ENCODE measurements around the gene RNF144A.
"Not testable (repeated sequence)": the region's sequence is repeated elsewhere in the genome, so short reads cannot be mapped to it uniquely, and the experiment has no call there.

Gene RNF144A

GRCh38 chr2:6930923-6931647, 13.9 kb downstream of the RNF144A start:
- DNase-seq (ENCODE audit: low read depth): no peak

- no peak for DNase-seq (ENCODE audit: low read depth)
Observed at GRCh38 chr2:6931753-6932152, 14.5 kb downstream of the RNF144A start.

GRCh38 chr2:6932206-6932605, 15.0 kb downstream of the RNF144A start:
- DNase-seq (ENCODE audit: low read depth): no peak

GRCh38 chr2:6932828-6933227, 15.6 kb downstream of the RNF144A start:
- no peak for DNase-seq (ENCODE audit: low read depth)

- no peak for DNase-seq (ENCODE audit: low read depth)
Observed at GRCh38 chr2:6933911-6934310, 16.7 kb downstream of the RNF144A start.

DNA sequence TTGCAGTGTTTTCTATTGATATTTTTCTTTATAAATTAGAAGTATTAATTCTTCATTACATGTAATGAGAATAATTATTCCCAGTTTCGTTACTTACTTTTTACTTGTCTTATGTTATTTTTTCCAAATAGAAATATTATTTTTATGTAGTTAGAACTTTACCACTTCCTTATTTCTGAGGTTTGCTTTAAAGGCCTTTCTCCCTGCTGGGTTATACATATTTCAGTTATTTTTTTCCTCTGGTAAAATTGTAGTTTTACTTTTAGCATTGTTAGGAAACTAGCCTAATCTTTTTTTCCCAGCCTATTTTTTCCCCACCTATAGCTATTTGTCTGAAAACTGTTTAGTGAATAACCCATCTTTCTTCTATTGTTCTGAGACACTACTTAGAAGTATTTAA, 17.1 kb downstream of the RNF144A start:
- no peak for DNase-seq (ENCODE audit: low read depth)

DNA sequence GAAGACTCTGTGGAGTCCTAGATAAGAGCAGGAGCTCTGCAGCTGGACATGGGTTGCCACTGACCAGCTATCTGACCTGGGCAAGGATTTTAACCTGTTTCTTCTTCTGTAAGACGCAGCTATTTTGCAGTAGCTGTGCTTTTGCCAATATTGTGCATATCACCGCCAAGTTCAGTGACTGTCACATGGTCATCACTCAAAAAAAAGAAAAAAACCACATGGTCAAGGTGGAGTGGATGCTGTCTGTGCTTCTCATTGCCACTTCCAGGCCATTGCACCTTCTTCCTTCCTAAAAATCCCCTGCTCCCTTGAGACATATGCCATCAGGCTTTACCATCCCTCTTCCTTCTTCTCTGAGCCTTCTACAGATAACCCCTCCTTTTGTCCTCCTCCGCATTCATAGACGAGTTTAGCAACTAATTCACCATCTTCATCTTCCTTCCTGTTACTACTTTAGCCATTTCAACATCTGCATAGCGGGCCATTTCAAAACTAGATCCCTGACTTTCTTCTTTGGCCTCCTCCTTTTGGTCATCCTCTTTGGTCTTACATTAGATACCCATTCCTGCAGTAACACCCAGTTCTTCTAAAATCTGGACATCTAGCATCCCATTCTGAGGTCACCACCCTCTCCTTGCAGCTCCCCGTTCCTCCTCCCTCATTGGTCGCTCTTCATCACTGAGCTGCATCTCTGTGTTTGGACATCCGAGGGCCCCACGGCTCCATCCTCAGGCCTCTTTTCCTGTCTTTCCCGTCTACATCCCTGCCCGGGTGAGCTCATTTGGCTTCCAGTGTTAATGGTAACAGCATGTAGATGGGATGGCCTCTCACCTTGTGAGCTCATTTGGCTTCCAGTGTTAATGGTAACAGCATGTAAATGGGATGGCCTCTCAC, 17.8 kb downstream of the RNF144A start:
- DNase-seq (ENCODE audit: low read depth): no peak

DNA sequence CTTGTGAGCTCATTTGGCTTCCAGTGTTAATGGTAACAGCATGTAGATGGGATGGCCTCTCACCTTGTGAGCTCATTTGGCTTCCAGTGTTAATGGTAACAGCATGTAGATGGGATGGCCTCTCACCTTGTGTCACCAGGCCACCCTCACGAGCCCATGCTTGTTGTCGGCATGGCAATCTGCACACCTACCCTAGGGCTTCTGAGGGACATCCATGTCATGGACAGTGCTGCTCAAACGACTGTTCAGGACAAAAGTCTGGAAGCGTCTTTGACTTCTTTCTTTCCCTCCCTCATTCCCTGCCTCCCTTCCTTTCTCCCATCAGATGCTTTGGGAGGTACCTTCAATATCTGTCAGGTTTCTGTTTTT, 18.4 kb downstream of the RNF144A start:
- not testable (repeated sequence) for DNase-seq (ENCODE audit: low read depth)

- DNase-seq (ENCODE audit: low read depth): no peak
Observed at GRCh38 chr2:6937157-6937556, 19.9 kb downstream of the RNF144A start.

- no peak for DNase-seq (ENCODE audit: low read depth)
Observed at GRCh38 chr2:6937582-6937981, 20.4 kb downstream of the RNF144A start.

GRCh38 chr2:6939071-6939470, 21.9 kb downstream of the RNF144A start:
- DNase-seq (ENCODE audit: low read depth): no peak

DNA sequence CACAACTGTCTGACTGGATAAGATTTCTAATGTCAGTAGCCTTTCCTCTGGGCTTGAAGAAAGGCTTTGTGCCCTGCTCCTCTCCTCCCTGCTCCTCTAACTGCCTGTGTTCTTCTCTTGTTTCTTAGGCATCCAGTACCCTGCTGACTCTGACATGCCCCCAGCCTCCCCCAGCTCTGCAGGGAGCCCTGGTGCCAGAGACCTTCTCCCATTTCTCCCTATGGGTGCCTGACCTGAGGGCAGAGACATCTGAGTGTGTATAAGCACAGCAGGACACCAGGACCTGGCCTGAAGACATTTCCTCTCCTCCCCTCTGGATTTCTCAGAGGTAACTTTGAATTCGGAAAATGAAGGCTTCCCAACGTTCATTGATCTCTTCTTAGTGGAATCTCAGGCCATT, 23.6 kb downstream of the RNF144A start:
- no peak for DNase-seq (ENCODE audit: low read depth)

DNA sequence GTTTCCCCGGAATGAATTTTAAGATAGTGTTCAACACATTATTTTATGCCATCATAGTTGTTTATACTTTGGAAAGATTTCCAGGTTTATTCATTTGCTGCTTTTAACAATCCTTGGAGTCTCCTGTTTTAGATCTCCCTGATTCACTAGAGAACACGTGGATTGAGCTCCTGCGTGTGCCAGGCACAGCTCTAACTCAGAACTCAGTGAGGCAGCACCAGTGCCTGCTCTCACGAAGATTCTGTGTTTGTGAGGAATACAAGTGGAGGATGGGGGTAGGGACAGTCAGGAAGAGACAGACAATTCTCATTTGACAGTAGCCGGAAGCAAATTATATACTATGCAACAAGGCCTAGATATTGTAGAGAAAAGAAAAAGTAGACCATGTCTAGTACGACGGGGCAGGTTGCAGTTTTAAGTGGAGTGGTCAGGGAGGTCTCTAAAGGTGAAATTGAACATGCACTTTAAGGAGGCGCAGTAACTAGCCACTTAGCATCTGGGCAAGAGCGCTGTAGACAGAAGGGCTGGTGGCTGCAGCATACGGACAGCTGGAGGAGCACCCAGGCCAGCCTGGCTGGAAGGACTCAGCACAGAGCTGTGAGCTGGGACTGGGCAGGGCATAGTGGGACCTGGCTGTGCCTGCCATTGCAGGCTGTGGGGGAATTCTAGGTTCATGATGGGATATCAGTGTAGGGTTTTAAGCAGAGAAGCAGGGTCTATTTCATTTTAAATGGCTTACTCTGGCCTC, 24.3 kb downstream of the RNF144A start:
- DNase-seq (ENCODE audit: low read depth): no peak

GRCh38 chr2:6942848-6943247, 25.6 kb downstream of the RNF144A start:
- no peak for DNase-seq (ENCODE audit: low read depth)

DNA sequence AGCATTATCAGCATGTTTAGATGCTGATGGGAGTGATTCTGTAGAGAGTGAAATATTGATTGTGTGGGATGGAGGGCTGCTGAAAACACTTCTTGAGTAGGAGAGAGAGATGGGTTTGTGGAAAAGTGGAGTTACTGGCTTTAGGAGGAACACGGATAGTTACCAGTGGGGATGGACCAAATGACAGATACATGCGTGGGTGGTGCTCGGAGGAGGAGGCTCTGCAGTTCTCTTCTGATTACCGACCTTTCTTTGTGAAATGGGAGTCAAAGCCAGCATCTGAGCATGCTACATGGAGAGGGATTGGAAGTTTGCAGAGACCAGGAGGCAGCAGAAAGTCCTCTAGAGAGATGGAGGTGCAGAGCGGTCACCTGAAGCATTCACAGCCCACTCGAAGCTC, 26.3 kb downstream of the RNF144A start:
- no peak for DNase-seq (ENCODE audit: low read depth)

- DNase-seq (ENCODE audit: low read depth): no peak
Observed at GRCh38 chr2:6943971-6944370, 26.8 kb downstream of the RNF144A start.

GRCh38 chr2:6944555-6944954, 27.3 kb downstream of the RNF144A start:
- DNase-seq (ENCODE audit: low read depth): no peak

GRCh38 chr2:6945087-6945813, 28.0 kb downstream of the RNF144A start:
- DNase-seq (ENCODE audit: low read depth): no peak

- DNase-seq (ENCODE audit: low read depth): no peak
Observed at GRCh38 chr2:6945821-6946220, 28.6 kb downstream of the RNF144A start.

- DNase-seq (ENCODE audit: low read depth): no peak
Observed at GRCh38 chr2:6946722-6947121, 29.5 kb downstream of the RNF144A start.

GRCh38 chr2:6947929-6948676, 30.9 kb downstream of the RNF144A start:
- no peak for DNase-seq (ENCODE audit: low read depth)
